ENCODE measurements around the gene NOL4L.

DNA sequence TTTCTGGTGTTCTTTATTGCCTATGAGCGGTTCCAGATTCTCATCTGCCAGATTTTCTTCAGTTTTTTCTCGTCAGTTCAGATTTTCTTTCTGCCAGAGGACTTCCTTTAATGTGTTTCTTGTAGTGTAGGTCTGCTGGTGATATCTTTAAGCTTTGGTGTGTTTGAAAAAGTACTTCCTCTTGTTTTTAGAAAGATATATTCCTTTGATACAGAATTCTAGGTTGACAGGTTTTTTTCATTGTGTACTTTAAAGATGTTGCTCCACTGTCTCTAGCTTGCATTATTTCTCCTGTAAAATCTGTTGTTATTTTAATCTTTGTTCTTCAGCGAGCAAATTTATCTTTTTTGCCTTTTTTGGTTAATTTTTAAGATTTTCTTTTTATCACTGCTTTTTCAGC is 190.1 kb downstream of the NOL4L start:
- no peak for TF ChIP-seq CTCF (IDR thresholded peaks at IDR 0.05)
- TF ChIP-seq EZH2phosphoT487 (IDR thresholded peaks at IDR 0.05) = no peak

Measured in neural progenitor cell (in vitro differentiated cells).